Muscle of leg (tissue), 11 donors: ENCODE data around the gene DUOX2. TPM values are rescaled to one million over a fixed set of nuclear protein-coding genes. Genes with fewer than 3 reads are reported as not detected.
"Not testable (repeated sequence)": the region's sequence is repeated elsewhere in the genome, so short reads cannot be mapped to it uniquely, and the experiment has no call there.

ENCODE experiments used
- DNase-seq: peaks from one replicate; pipeline ENCODE4 v3.0.0; 2013
- H3K27ac ChIP-seq: one replicate; pipeline ENCODE4 v1.5.1; 2013; ENCODE audit warnings: mild to moderate bottlenecking, low read length, control low read depth
- H3K27me3 ChIP-seq: one replicate; pipeline ENCODE4 v1.6.1; 2013; ENCODE audit warnings: low read length; ENCODE audit not compliant: control insufficient read depth, insufficient read depth
- H3K36me3 ChIP-seq: one replicate; pipeline ENCODE4 v1.6.1; 2013; ENCODE audit warnings: low read length; ENCODE audit not compliant: control insufficient read depth, insufficient read depth
- H3K4me1 ChIP-seq: one replicate; pipeline ENCODE4 v1.6.1; 2013; ENCODE audit warnings: low read length; ENCODE audit not compliant: control insufficient read depth, insufficient read depth
- H3K4me3 ChIP-seq: one replicate; pipeline ENCODE4 v1.5.1; 2013; ENCODE audit warnings: low read length, control low read depth
- H3K9me3 ChIP-seq: replicated peaks from 2 replicates; pipeline ENCODE4 v1.6.1; 2013; ENCODE audit warnings: low read depth, low read length; ENCODE audit not compliant: control insufficient read depth
- WGBS: methylation state at CpG from one replicate; pipeline ENCODE4 v1.1.5; 2013; ENCODE audit warnings: missing lambda C conversion rate; ENCODE audit not compliant: insufficient coverage; 5-methylcytosine and 5-hydroxymethylcytosine counted together
- polyA plus RNA-seq, 8 donors: library from polyadenylated mRNA; unstranded; fragments of 120-200 nt; gene quantifications; one replicate each; pipeline versions ENCODE4 v1.2.1 to v1.2.3, GENCODE V29; 2013; ENCODE audit warnings: inconsistent platforms in 1 of 8, low replicate concordance in 1 of 8; ENCODE audit not compliant: insufficient read length in 8 of 8, insufficient read depth in 1 of 8
- total RNA-seq: library from RNA; stranded (reverse); fragments of 120-200 nt; gene quantifications from one replicate; pipeline ENCODE4 v1.2.4, GENCODE V29; 2013

The DUOX2 gene
- total and polyA plus RNA-seq, 9 donors, result 0.03 to 0.38 (median 0.12) TPM; not detected in 3

DNA sequence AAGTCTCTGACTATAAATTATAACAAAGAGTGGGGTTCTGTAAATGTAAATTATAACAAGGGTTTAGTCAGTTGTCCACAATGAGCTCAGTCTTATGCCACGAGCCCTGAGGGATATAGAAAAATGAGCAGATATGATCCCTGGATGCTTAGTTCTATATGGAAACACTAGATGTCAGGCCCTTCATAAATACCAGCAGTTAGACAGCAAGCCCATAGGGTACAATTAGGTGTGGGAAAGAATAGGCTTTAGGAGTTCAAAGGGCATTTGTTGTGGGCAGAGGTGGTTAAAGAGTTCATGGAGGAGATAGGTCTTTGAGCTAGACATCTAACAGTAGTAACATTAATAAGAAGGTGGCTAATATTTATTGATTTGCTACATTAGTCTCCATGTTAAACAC lies 69.7 kb downstream of the DUOX2 start:
- H3K27ac ChIP-seq, DNase-seq, H3K9me3 ChIP-seq, H3K36me3 ChIP-seq, H3K27me3 ChIP-seq, H3K4me3 ChIP-seq, H3K4me1 ChIP-seq: not testable (repeated sequence)
- WGBS, result no CpG with 5 or more reads among the region's 1 CpG

DNA sequence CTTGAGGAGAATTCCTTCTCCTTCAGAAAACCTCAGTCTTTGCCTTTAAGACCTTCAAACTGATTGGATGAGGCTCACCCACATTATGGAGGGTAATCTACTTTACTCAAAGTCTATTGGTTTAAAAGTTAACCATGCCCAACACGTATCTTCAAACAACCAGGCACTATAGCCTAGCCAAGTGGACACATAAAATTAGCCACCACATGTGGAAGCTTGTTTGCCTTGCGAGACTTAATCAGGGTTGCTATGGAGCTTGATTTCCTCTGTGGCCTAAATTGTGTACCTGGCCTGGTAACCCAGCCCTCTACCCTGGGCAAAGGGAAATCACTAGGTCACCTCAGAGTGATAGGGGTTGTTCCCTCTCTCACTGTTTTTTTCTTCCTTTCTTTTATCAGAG lies 71.1 kb downstream of the DUOX2 start:
- DNase-seq, H3K9me3 ChIP-seq, H3K4me1 ChIP-seq, H3K36me3 ChIP-seq, H3K27ac ChIP-seq, H3K27me3 ChIP-seq, H3K4me3 ChIP-seq: not testable (repeated sequence)
- no CpG with 5 or more reads among the region's 2 CpGs for WGBS

Other genes starting within 250 kb of the DUOX2 start
- gene TERB2, start 157.5 kb downstream of the DUOX2 start, total RNA-seq, result not detected
- gene TERB2, start 157.5 kb downstream of the DUOX2 start, polyA plus RNA-seq, result under 1 TPM in 1 of 8 donors, not detected in 7; 0.21 TPM
- 8.7 TPM for gene SORD, start 91.0 kb downstream of the DUOX2 start, total RNA-seq
- 10 to 100 TPM in 1 of 8 donors, 1 to 10 TPM in 7; 6.3 to 11.8 (median 8.1) TPM for gene SORD, start 91.0 kb downstream of the DUOX2 start, polyA plus RNA-seq
- gene DUOXA2, start 154 bp upstream of the DUOX2 start, total RNA-seq, result not detected
- not detected for gene DUOXA2, start 154 bp upstream of the DUOX2 start, polyA plus RNA-seq
- 0.18 TPM for gene DUOXA1, start 15.7 kb upstream of the DUOX2 start, total RNA-seq
- 1 to 10 TPM in 1 of 8 donors, under 1 TPM in 4, not detected in 3; 0.10 to 2.4 (median 0.39) TPM for gene DUOXA1, start 15.7 kb upstream of the DUOX2 start, polyA plus RNA-seq
- gene DUOX1, start 15.8 kb upstream of the DUOX2 start, total RNA-seq, result 0.04 TPM
- gene DUOX1, start 15.8 kb upstream of the DUOX2 start, polyA plus RNA-seq, result 1 to 10 TPM in 5 of 8 donors, under 1 TPM in 3; 0.87 to 3.2 (median 1.6) TPM
- gene SHF, start 73.8 kb upstream of the DUOX2 start, total RNA-seq, result 8.6 TPM
- gene SHF, start 73.8 kb upstream of the DUOX2 start, polyA plus RNA-seq, result 10 to 100 TPM in 4 of 8 donors, 1 to 10 TPM in 4; 7.8 to 13.3 (median 10.0) TPM
- gene SLC28A2, start 138.1 kb upstream of the DUOX2 start, total RNA-seq, result not detected
- gene SLC28A2, start 138.1 kb upstream of the DUOX2 start, polyA plus RNA-seq, result 1 to 10 TPM in 1 of 8 donors, under 1 TPM in 5, not detected in 2; 0.10 to 1.0 (median 0.17) TPM